Measurements from ENCODE around the gene PTMA.

The PTMA gene

DNA sequence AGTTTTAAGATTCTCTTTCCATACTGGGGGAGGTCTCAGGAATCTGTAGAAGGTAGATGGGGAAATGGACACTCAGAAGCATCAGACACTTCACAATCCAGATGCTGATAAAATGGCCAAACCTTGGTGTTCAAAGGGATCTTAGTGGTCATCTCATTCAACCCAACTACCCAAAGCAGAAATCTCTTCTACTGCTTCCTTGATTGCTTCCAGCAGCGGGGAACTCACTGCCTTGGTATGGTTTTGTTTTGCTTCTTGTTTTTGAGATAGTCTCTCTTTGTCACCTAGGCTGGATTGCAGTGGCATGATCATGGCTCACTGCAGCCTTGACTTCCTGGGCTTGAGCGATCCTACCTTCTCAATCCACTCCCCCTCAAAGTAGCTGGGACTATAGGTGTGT is 39.3 kb upstream of the PTMA start:
- Histone ChIP-seq H3K27me3 (ENCODE audit: insufficient read depth, insufficient read length) (no peaks in the 10 kb centered on the region), H3K9ac (ENCODE audit: insufficient read length, low read depth) (no peak overlapping the region), H3K9me3 (ENCODE audit: insufficient read depth, low read length) (no peaks in the 10 kb centered on the region), H3K4me1 (ENCODE audit: insufficient read depth, insufficient read length) (peaks cover 36% of the 10 kb centered on the region), H3K36me3 (ENCODE audit: insufficient read depth, insufficient read length, low read length) (no peaks in the 10 kb centered on the region), H3K4me3 (ENCODE audit: insufficient read length, low read depth) (no peak overlapping the region)
- no peak for TF ChIP-seq ZNF274 (IDR thresholded peaks at IDR 0.05; ENCODE audit: low read depth, low read length)
- DNase-seq (ENCODE audit: low read depth, low spot score): no peak

DNA sequence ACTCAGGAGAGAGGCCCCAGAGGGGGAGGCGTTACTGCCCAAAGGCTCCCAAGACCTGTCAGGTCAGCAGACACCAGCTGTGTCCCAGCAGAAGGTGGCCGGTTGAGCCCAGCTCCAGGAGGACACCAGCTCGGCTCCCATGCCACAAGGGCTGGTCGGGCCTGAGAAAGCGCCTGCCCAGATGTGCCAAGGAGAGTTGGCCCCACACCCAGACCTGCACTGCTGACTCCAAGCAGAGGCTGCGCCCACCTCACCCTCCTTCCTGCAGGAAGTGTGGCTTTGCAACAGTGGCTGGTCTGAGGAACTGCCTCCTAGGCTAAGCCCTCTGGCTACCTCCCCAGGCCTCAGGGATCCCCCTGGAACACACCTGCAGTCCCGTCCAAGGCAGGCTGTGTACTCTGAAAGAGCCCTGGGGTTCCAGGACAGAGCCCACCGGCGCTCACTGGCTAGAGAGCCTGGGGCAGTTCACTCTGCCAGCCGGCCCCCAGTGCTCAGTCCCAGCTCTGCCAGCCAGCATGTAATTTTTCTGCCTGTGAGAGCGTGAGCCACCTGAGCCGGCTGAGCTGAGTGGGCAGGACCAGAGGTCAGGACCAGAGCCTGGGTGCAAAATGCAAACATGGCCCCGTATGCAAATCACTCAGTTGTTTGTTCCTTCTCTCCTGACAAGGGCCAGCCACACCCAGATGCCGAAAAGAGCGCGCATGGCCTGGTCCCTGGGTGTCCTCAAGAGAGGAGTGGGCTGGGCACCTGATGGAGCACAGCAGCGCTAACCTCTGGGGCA is 36.9 kb upstream of the PTMA start:
- Histone ChIP-seq H3K27me3 (ENCODE audit: insufficient read depth, insufficient read length) (no peaks in the 10 kb centered on the region), H3K36me3 (ENCODE audit: insufficient read depth, insufficient read length, low read length) (no peaks in the 10 kb centered on the region), H3K4me3 (ENCODE audit: insufficient read length, low read depth) (peak overlapping the region; percentile 25), H3K9ac (ENCODE audit: insufficient read length, low read depth) (peak overlapping the region; percentile 71), H3K4me1 (ENCODE audit: insufficient read depth, insufficient read length) (peaks cover 35% of the 10 kb centered on the region), H3K9me3 (ENCODE audit: insufficient read depth, low read length) (no peaks in the 10 kb centered on the region)
- no peak for DNase-seq (ENCODE audit: low read depth, low spot score)
- no peak for TF ChIP-seq SUZ12 (IDR thresholded peaks at IDR 0.05; ENCODE audit: extremely low read depth, insufficient read depth, insufficient read length)
- TF ChIP-seq YY1 (IDR thresholded peaks at IDR 0.05; ENCODE audit: insufficient read depth, insufficient read length): no peak
- no peak for TF ChIP-seq ZNF274 (IDR thresholded peaks at IDR 0.05; ENCODE audit: low read depth, low read length)

DNA sequence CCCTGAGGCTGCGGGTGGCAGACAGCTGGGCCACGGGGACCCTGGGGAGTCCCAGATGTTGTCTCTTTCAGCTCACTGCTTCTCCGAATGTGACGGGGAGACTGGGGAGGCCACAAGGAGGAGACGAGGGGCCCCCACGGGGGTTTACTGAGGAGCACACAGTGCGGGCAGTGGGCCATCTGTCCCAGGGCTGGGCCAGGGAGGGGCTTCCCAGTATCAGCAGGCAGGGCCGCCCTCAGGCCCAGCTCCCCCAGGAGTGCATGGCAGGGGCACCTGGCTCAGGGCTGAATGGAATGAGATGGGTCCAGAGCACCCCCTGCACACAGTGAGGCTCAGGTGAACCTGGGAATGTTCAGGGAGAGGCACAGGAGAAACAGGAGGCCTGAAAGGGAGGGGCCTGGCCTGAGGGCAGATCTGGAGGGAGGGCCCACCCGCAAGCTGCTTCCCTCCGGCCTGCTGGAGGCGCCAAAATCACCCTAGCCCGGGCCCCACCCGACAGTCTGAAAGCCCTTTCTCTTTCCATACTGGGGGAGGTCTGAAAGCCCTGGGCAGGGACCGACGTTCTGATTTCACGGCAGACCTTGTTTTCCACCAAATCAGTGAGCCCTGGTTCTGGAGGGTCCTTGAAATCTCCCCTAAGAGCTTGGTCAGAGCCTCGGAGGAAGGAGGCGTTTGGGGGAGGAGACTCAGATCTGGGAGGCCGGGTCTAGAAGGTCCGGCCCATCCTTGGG is 35.5 kb upstream of the PTMA start:
- H3K9me3 ChIP-seq (ENCODE audit: insufficient read depth, low read length): no peaks in the 10 kb centered on the region
- no peaks in the 10 kb centered on the region for H3K36me3 ChIP-seq (ENCODE audit: insufficient read depth, insufficient read length, low read length)
- DNase-seq (ENCODE audit: low read depth, low spot score): no peak
- H3K4me1 ChIP-seq (ENCODE audit: insufficient read depth, insufficient read length): peaks cover 30% of the 10 kb centered on the region
- H3K9ac ChIP-seq (ENCODE audit: insufficient read length, low read depth): peak overlapping the region; percentile 80
- H3K4me3 ChIP-seq (ENCODE audit: insufficient read length, low read depth): peak overlapping the region; percentile 51
- no peak for TF ChIP-seq ZNF274 (IDR thresholded peaks at IDR 0.05; ENCODE audit: low read depth, low read length)
- TF ChIP-seq SUZ12 (IDR thresholded peaks at IDR 0.05; ENCODE audit: extremely low read depth, insufficient read depth, insufficient read length): no peak
- TF ChIP-seq YY1 (IDR thresholded peaks at IDR 0.05; ENCODE audit: insufficient read depth, insufficient read length): no peak
- H3K27me3 ChIP-seq (ENCODE audit: insufficient read depth, insufficient read length): no peaks in the 10 kb centered on the region

DNA sequence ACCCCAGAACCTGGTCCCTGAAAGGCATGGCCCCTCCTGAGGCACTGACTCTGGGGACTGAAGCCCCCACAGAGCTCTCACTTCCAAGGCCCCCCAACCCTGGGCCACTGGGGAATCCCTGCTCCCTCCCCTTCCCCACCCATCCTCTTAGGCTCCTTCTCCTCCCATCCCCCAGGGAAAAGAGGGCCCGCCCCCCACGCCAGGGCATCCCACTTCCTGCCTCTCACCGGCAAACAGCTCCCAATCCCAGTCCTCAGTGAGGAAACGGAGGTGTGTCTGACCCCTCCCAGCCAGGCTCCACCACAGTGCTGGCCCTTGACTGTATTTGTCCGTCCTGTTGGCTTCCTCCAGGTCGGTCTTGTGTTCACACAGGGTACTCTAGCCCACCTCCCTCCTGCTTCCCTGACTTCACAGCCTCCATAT is 35.0 kb upstream of the PTMA start:
- TF ChIP-seq SUZ12 (IDR thresholded peaks at IDR 0.05; ENCODE audit: extremely low read depth, insufficient read depth, insufficient read length) (no peak), YY1 (IDR thresholded peaks at IDR 0.05; ENCODE audit: insufficient read depth, insufficient read length) (no peak), ZNF274 (IDR thresholded peaks at IDR 0.05; ENCODE audit: low read depth, low read length) (no peak)
- no peak for DNase-seq (ENCODE audit: low read depth, low spot score)
- Histone ChIP-seq H3K4me1 (ENCODE audit: insufficient read depth, insufficient read length) (peaks cover 30% of the 10 kb centered on the region), H3K36me3 (ENCODE audit: insufficient read depth, insufficient read length, low read length) (no peaks in the 10 kb centered on the region), H3K27me3 (ENCODE audit: insufficient read depth, insufficient read length) (no peaks in the 10 kb centered on the region), H3K9ac (ENCODE audit: insufficient read length, low read depth) (peak overlapping the region; percentile 80), H3K4me3 (ENCODE audit: insufficient read length, low read depth) (peak overlapping the region; percentile 51), H3K9me3 (ENCODE audit: insufficient read depth, low read length) (no peaks in the 10 kb centered on the region)

DNA sequence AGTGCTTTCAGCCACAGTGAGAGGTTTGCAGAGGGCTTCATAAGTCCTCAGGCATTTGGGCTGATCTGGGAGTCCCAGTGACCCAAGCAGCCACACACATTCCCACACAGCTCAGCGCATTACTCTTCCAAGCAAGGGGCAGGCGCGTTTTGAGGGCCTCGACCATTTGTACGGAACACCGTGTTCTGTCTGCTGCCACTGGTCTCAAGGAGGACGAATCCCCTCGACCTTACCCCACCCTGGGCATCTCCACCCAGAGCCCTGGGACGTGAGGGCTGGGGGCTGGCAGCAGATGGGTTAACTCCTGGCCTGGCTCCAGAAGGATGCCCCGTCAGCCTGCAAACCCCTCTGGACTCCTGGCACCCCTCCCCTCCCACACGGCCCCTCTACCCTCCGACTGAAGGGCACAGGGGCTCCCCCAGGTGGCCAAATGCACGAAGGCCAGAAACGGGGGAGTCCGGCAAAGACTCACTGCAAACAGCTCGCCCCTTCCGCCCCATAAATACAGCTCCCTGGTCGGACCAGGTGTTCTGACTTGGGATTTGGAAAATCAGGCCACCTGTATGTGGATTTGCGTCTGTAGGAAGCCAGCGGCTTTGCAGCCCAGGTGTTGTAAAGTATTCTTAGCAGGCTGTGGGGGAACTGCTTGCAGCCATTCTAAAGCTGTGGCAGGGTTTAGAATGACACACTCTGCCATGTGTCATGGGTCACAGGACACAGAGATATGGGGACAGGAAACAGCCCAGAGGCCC is 33.6 kb upstream of the PTMA start:
- H3K4me3 ChIP-seq (ENCODE audit: insufficient read length, low read depth): no peak overlapping the region
- TF ChIP-seq SUZ12 (IDR thresholded peaks at IDR 0.05; ENCODE audit: extremely low read depth, insufficient read depth, insufficient read length): no peak
- no peak for TF ChIP-seq ZNF274 (IDR thresholded peaks at IDR 0.05; ENCODE audit: low read depth, low read length)
- no peak for TF ChIP-seq YY1 (IDR thresholded peaks at IDR 0.05; ENCODE audit: insufficient read depth, insufficient read length)
- H3K9ac ChIP-seq (ENCODE audit: insufficient read length, low read depth): peak overlapping the region; percentile 63
- H3K27me3 ChIP-seq (ENCODE audit: insufficient read depth, insufficient read length): no peaks in the 10 kb centered on the region
- DNase-seq (ENCODE audit: low read depth, low spot score): no peak
- H3K4me1 ChIP-seq (ENCODE audit: insufficient read depth, insufficient read length): peaks cover 30% of the 10 kb centered on the region
- no peaks in the 10 kb centered on the region for H3K9me3 ChIP-seq (ENCODE audit: insufficient read depth, low read length)
- H3K36me3 ChIP-seq (ENCODE audit: insufficient read depth, insufficient read length, low read length): no peaks in the 10 kb centered on the region

DNA sequence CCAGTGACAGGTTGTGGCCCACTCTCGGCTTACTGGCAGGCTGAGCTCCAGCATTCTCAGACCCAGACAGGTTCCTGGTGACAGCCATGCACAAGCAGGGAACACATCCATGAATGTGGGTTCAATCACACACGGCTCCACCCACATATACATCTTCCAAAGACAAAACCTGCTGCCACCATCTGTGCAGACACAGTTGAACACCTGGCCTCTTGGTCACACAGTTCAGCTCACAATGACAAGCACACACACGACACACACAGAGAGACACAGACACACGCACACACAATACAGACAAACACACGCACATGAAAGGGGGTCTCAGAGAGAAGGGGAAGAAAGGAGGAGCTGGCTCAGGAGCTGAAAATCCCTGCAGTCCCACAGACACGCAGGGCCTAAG is 32.1 kb upstream of the PTMA start:
- Histone ChIP-seq H3K4me1 (ENCODE audit: insufficient read depth, insufficient read length) (peaks cover 26% of the 10 kb centered on the region), H3K9ac (ENCODE audit: insufficient read length, low read depth) (no peak overlapping the region), H3K36me3 (ENCODE audit: insufficient read depth, insufficient read length, low read length) (no peaks in the 10 kb centered on the region), H3K9me3 (ENCODE audit: insufficient read depth, low read length) (no peaks in the 10 kb centered on the region), H3K27me3 (ENCODE audit: insufficient read depth, insufficient read length) (no peaks in the 10 kb centered on the region), H3K4me3 (ENCODE audit: insufficient read length, low read depth) (no peak overlapping the region)
- DNase-seq (ENCODE audit: low read depth, low spot score): no peak
- no peak for TF ChIP-seq ZNF274 (IDR thresholded peaks at IDR 0.05; ENCODE audit: low read depth, low read length)
- no peak for TF ChIP-seq SUZ12 (IDR thresholded peaks at IDR 0.05; ENCODE audit: extremely low read depth, insufficient read depth, insufficient read length)

DNA sequence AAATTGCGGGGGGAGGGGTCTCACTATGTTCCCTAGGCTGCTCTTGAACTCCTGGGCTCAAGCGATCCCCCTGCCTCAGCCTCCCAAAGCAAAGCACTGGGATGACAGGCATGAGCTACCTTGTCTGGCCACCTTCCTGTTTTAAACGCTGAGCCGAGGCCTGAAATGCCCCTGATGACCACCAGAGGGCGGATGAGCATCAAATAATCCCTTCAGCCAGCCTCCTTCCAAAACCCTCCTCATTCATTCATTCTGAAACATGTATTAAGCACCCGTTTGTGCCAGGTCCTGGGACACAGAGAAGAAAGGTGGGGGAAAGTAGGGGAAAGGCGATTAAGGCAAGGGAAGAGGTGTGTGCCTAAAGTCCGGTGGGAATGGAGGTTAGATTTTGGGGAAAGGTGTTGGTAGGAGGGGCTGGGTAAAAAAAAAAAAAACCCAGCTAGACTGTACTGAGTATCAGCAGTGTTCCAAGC is 30.7 kb upstream of the PTMA start:
- peaks cover 17% of the 10 kb centered on the region for H3K4me1 ChIP-seq (ENCODE audit: insufficient read depth, insufficient read length)
- H3K4me3 ChIP-seq (ENCODE audit: insufficient read length, low read depth): no peak overlapping the region
- TF ChIP-seq YY1 (IDR thresholded peaks at IDR 0.05; ENCODE audit: insufficient read depth, insufficient read length): no peak
- TF ChIP-seq SUZ12 (IDR thresholded peaks at IDR 0.05; ENCODE audit: extremely low read depth, insufficient read depth, insufficient read length): no peak
- TF ChIP-seq ZNF274 (IDR thresholded peaks at IDR 0.05; ENCODE audit: low read depth, low read length): no peak
- H3K36me3 ChIP-seq (ENCODE audit: insufficient read depth, insufficient read length, low read length): no peaks in the 10 kb centered on the region
- DNase-seq (ENCODE audit: low read depth, low spot score): peak; percentile 91
- no peaks in the 10 kb centered on the region for H3K9me3 ChIP-seq (ENCODE audit: insufficient read depth, low read length)
- no peak overlapping the region for H3K9ac ChIP-seq (ENCODE audit: insufficient read length, low read depth)
- H3K27me3 ChIP-seq (ENCODE audit: insufficient read depth, insufficient read length): no peaks in the 10 kb centered on the region
